ENCODE results near the gene MDFIC2. TPM values are rescaled to one million over a fixed set of nuclear protein-coding genes. Genes with fewer than 3 reads are reported as not detected.

The MDFIC2 gene
- total RNA-seq, 2 experiments from 2014 or later, result not detected

- no peak overlapping the region for H3K4me3 Mint-ChIP-seq
- no peaks in the 10 kb centered on the region for H3K4me1 Mint-ChIP-seq
- no peaks in the 10 kb centered on the region for H3K9me3 Mint-ChIP-seq
- DNase-seq, result no peak
- H3K36me3 Mint-ChIP-seq (ENCODE audit: low read depth), result no peaks in the 10 kb centered on the region
- ChIA-PET POLR2A (no interaction called here), CTCF (no interaction called here)
- H3K27ac Mint-ChIP-seq, result no peak overlapping the region
- no peaks in the 10 kb centered on the region for H3K27me3 Mint-ChIP-seq
Measured at GRCh38 chr3:70186221-70186620, 126.2 kb downstream of the MDFIC2 start.

- POLR2A ChIA-PET, result no interaction called here
- Mint-ChIP-seq H3K27me3 (no peaks in the 10 kb centered on the region), H3K4me3 (no peak overlapping the region), H3K27ac (no peak overlapping the region), H3K36me3 (ENCODE audit: low read depth) (no peaks in the 10 kb centered on the region), H3K4me1 (no peaks in the 10 kb centered on the region), H3K9me3 (no peaks in the 10 kb centered on the region)
- no peak for DNase-seq
- CTCF ChIA-PET, result no interaction called here
Measured at GRCh38 chr3:70185661-70186060, 126.8 kb downstream of the MDFIC2 start.

- DNase-seq, result no peak
- H3K27me3 Mint-ChIP-seq, result no peaks in the 10 kb centered on the region
- H3K27ac Mint-ChIP-seq, result no peak overlapping the region
- POLR2A ChIA-PET, result no interaction called here
- no peaks in the 10 kb centered on the region for H3K4me1 Mint-ChIP-seq
- CTCF ChIA-PET, result no interaction called here
- H3K9me3 Mint-ChIP-seq, result no peaks in the 10 kb centered on the region
- no peaks in the 10 kb centered on the region for H3K36me3 Mint-ChIP-seq (ENCODE audit: low read depth)
- H3K4me3 Mint-ChIP-seq, result no peak overlapping the region
Measured at GRCh38 chr3:70183781-70184504, 128.5 kb downstream of the MDFIC2 start.

DNA sequence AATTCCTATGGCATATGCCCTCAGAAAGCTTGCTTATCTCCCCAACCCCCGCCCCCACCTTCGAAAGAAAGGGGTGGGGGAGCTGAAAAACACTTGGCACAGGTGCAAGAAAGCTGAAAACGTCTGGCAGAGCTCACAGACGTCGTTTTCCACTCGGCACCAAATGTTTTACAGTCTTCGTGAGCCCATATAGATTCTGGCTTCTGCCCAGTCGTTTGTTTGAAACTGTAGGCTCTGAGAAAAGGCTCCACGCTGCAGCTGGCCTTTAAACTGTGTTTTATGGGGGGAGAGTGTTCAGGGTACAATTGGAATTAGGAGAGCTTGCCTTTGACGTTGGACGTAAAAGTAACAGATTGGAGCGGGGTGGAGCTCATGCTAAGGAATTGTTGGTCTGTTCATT is 130.3 kb downstream of the MDFIC2 start:
- H3K27me3 Mint-ChIP-seq, result no peaks in the 10 kb centered on the region
- DNase-seq, result no peak
- no peaks in the 10 kb centered on the region for H3K9me3 Mint-ChIP-seq
- ChIA-PET POLR2A (no interaction called here), CTCF (no interaction called here)
- H3K4me1 Mint-ChIP-seq, result no peaks in the 10 kb centered on the region
- H3K4me3 Mint-ChIP-seq, result no peak overlapping the region
- no peak overlapping the region for H3K27ac Mint-ChIP-seq
- no peaks in the 10 kb centered on the region for H3K36me3 Mint-ChIP-seq (ENCODE audit: low read depth)

DNA sequence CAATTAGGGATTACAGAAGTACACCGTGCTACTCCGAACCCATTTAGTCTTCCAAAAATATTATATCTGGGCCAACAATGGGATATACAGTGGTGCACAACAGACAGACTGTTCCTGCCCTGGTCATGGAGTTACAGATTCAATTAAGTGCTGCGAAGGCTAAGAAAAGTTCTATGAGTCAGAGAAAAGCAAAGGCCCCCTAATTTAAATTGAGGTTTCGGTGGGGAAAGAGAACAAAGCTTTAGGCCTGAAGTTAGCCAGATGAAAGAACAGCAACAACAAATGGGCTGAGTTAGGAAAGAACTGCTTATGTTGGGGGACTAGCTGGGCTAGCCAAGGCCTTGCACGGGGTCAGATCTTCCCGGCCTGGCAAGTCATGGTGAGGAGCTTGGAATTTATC is 131.8 kb downstream of the MDFIC2 start:
- CTCF ChIA-PET, result no interaction called here
- no peak overlapping the region for H3K4me3 Mint-ChIP-seq
- H3K27ac Mint-ChIP-seq, result no peak overlapping the region
- POLR2A ChIA-PET, result no interaction called here
- no peaks in the 10 kb centered on the region for H3K9me3 Mint-ChIP-seq
- H3K27me3 Mint-ChIP-seq, result no peaks in the 10 kb centered on the region
- no peaks in the 10 kb centered on the region for H3K4me1 Mint-ChIP-seq
- no peaks in the 10 kb centered on the region for H3K36me3 Mint-ChIP-seq (ENCODE audit: low read depth)
- no peak for DNase-seq

- no peak for DNase-seq
- H3K27ac Mint-ChIP-seq, result no peak overlapping the region
- ChIA-PET CTCF (no interaction called here), POLR2A (no interaction called here)
- no peaks in the 10 kb centered on the region for H3K9me3 Mint-ChIP-seq
- no peak overlapping the region for H3K4me3 Mint-ChIP-seq
- no peaks in the 10 kb centered on the region for H3K27me3 Mint-ChIP-seq
- no peaks in the 10 kb centered on the region for H3K4me1 Mint-ChIP-seq
- H3K36me3 Mint-ChIP-seq (ENCODE audit: low read depth), result no peaks in the 10 kb centered on the region
Measured at GRCh38 chr3:70179111-70179510, 133.3 kb downstream of the MDFIC2 start.

DNA sequence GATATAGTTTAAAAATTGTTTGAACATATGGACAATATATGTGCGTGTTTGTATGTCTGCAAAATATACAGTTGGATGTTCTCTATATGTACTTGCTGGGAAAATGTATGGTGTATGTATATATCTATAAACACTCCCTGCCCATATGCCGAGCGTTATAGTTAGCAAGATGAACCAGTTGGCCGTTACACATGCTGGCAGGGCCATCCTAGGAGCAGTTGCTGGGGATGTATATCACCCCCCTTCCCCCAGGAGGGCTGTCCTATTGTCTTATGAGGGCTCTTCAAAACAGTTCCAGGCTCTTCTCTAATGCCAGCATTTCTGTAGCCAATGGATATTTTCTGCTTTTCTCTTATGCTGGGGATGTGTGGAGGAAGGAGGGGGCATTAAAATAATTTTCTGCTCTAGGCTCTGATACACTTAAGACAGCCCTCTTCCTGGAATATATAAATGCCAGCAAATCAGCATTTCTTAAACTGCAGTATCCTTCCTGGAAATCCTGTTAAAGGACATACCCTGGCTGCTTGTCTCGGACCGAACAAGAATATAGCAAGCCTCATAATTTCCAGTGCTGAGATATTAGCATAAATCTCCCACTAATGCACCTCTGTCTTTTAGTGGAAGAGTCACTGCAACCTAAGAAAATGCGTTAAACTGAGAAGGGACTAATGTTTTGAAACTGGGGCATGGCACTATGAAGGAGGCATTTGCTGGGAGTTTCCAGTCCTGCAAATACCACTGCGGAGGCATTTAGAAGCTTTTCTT is 134.4 kb downstream of the MDFIC2 start:
- peaks cover 1% of the 10 kb centered on the region for H3K27me3 Mint-ChIP-seq
- ChIA-PET POLR2A (no interaction called here), CTCF (no interaction called here)
- no peaks in the 10 kb centered on the region for H3K9me3 Mint-ChIP-seq
- no peak for DNase-seq
- no peaks in the 10 kb centered on the region for H3K36me3 Mint-ChIP-seq (ENCODE audit: low read depth)
- H3K27ac Mint-ChIP-seq, result no peak overlapping the region
- no peaks in the 10 kb centered on the region for H3K4me1 Mint-ChIP-seq
- no peak overlapping the region for H3K4me3 Mint-ChIP-seq

GRCh38 chr3:70176224-70176623 is 136.2 kb downstream of the MDFIC2 start:
- DNase-seq, result no peak
- ChIA-PET CTCF (no interaction called here), POLR2A (no interaction called here)
- no peaks in the 10 kb centered on the region for H3K4me1 Mint-ChIP-seq
- no peak overlapping the region for H3K4me3 Mint-ChIP-seq
- no peaks in the 10 kb centered on the region for H3K9me3 Mint-ChIP-seq
- no peak overlapping the region for H3K27ac Mint-ChIP-seq
- no peaks in the 10 kb centered on the region for H3K36me3 Mint-ChIP-seq (ENCODE audit: low read depth)
- peaks cover 1% of the 10 kb centered on the region for H3K27me3 Mint-ChIP-seq

GRCh38 chr3:70156808-70157207 is 155.6 kb downstream of the MDFIC2 start:
- ChIA-PET CTCF (no interaction called here), POLR2A (no interaction called here)
- H3K27me3 Mint-ChIP-seq, result peaks cover 5% of the 10 kb centered on the region
- no peaks in the 10 kb centered on the region for H3K36me3 Mint-ChIP-seq (ENCODE audit: low read depth)
- DNase-seq, result no peak
- H3K4me1 Mint-ChIP-seq, result no peaks in the 10 kb centered on the region
- H3K9me3 Mint-ChIP-seq, result no peaks in the 10 kb centered on the region
- no peak overlapping the region for H3K27ac Mint-ChIP-seq
- no peak overlapping the region for H3K4me3 Mint-ChIP-seq

- no peaks in the 10 kb centered on the region for H3K4me1 Mint-ChIP-seq
- no peak overlapping the region for H3K27ac Mint-ChIP-seq
- H3K27me3 Mint-ChIP-seq, result peaks cover 3% of the 10 kb centered on the region
- CTCF ChIA-PET, result interaction anchor here (0.5 kb wide), 1 partner anchor 54 kb away, joined by 3 read pairs; no protein-coding TSS in a partner anchor
- H3K4me3 Mint-ChIP-seq, result no peak overlapping the region
- H3K36me3 Mint-ChIP-seq (ENCODE audit: low read depth), result no peaks in the 10 kb centered on the region
- DNase-seq, result no peak
- POLR2A ChIA-PET, result no interaction called here
- no peaks in the 10 kb centered on the region for H3K9me3 Mint-ChIP-seq
Measured at GRCh38 chr3:70150599-70150998, 161.8 kb downstream of the MDFIC2 start.

DNA sequence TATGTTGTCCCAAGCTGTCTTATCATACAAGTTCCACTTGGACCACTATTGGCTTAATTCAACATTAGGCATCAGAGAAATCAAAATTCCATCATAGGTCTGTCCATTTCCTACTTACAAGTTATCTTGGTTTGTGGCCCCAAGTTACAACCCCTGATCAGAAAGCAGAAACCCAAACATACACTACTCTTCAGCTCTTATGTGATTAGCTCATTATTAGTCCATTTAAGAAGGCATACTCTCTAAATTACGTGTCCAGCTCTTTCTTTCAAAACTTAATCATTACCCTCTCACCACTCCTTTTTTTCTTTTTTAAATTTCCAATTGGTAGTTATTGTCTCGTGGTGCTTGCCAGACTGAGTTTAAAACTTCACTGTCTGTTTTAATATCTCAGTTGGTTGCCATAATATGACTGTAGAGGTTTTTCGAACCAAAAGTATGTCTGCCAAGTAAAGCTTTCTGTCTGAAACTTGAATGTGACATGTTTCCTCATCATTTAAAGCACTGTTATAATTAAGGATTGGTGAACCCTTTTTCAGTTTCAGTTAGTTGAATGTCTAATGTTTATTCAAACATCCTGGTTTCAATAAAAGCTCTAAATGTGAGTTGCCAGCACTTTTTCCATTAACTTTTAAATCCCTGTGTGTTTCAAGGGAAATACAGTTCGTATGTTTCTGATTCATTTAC is 162.6 kb downstream of the MDFIC2 start:
- CTCF ChIA-PET, result no interaction called here
- Mint-ChIP-seq H3K27me3 (peaks cover 3% of the 10 kb centered on the region), H3K9me3 (no peaks in the 10 kb centered on the region), H3K4me1 (no peaks in the 10 kb centered on the region), H3K27ac (no peak overlapping the region), H3K4me3 (no peak overlapping the region), H3K36me3 (ENCODE audit: low read depth) (no peaks in the 10 kb centered on the region)
- POLR2A ChIA-PET, result no interaction called here
- no peak for DNase-seq

All from activated CD4-positive, alpha-beta T cell treated with anti-CD3 and anti-CD28 coated beads, Interleukin-2, amount 10 ng/mL, durations not matched to agents 7 days and 5 days (primary cell).